Mammary microvascular endothelial cell (primary cell): ENCODE results near the gene DBNDD1. TPM values are rescaled to one million over a fixed set of nuclear protein-coding genes. Genes with fewer than 3 reads are reported as not detected.

ENCODE experiments used
- total RNA-seq: library from RNA; depleted of rRNA; stranded (reverse); fragments of >200 nt; gene quantifications from 2 replicates; pipeline ENCODE4 v1.2.3, GENCODE V29; 2015

The DBNDD1 gene
- total RNA-seq, result 4.0 and 5.7 TPM in 2 replicates

GRCh38 chr16:90018652-90019542, at the start of gene DBNDD1:
TSS of gene DBNDD1 (minus strand) at chr16:90019456. CDS start at chr16:90019341, 115 bp downstream.

Other genes with a start within 250 kb of the DBNDD1 start
- 18.7 and 22.3 TPM in 2 replicates for gene FANCA, start 202.8 kb downstream of the DBNDD1 start, total RNA-seq
- gene SPIRE2, start 191.0 kb downstream of the DBNDD1 start, total RNA-seq, result 1.6 and 2.4 TPM in 2 replicates
- gene TCF25, start 145.9 kb downstream of the DBNDD1 start, total RNA-seq, result 130 and 132 TPM in 2 replicates
- gene MC1R, start 100.6 kb downstream of the DBNDD1 start, total RNA-seq, result 0.87 and 1.1 TPM in 2 replicates
- 202 and 210 TPM in 2 replicates for gene TUBB3, start 96.1 kb downstream of the DBNDD1 start, total RNA-seq
- gene DEF8, start 70.7 kb downstream of the DBNDD1 start, total RNA-seq, result 132 and 147 TPM in 2 replicates
- not detected in 2 replicates for gene PRDM7, start 57.9 kb upstream of the DBNDD1 start, total RNA-seq